Effector CD8-positive, alpha-beta T cell (primary cell): ENCODE measurements around the gene CPS1.

ENCODE experiments used
- DNase-seq: peaks from one replicate; lab custom pipeline; 2025; lab: John Stamatoyannopoulos, UW

The CPS1 gene

GRCh38 chr2:210681491-210681890 is 125.1 kb downstream of the CPS1 start:
- DNase-seq, result no peak

DNA sequence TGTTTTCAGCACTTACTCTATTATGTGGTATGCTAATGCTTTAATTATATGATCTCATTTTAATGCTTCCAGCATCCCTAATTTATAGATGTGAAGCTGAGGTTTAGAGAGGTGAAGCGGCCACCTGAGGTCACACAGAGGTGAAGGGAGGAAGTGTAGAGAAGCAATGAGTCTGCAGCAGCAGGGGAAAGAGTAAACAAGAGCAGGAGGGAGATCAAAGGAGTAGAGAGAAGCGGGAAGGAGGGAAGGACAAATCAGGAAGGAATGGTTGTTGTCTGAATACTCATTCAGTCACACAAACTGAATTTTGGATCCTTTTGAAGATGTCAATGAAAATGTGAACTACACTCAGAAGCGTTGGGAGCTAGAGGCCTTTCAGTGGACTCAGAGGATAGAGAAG is 130.0 kb downstream of the CPS1 start:
- DNase-seq, result no peak

- DNase-seq, result no peak
These were observed 131.5 kb downstream of the CPS1 start for GRCh38 chr2:210687786-210688470.

DNA sequence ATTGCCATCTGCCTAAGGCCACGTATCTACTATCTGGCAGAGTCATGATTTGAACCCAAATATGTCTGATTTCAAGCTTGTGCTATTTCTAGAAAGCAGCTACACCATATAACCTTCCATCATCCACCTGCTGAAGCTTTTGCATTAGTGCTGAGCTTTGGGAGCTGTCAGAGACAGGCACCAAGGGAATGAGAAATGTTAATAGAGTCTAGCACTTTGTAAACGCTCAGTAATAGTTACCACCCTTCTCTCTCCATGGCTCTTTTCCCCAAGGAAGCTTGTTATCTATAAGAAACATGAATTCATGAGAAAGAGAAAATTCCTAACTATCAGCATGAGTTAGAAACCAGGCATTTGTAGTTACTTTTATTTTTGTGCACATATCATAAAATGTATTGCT is 151.5 kb downstream of the CPS1 start:
- no peak for DNase-seq

GRCh38 chr2:210713122-210713521 is 156.7 kb downstream of the CPS1 start:
- no peak for DNase-seq

DNA sequence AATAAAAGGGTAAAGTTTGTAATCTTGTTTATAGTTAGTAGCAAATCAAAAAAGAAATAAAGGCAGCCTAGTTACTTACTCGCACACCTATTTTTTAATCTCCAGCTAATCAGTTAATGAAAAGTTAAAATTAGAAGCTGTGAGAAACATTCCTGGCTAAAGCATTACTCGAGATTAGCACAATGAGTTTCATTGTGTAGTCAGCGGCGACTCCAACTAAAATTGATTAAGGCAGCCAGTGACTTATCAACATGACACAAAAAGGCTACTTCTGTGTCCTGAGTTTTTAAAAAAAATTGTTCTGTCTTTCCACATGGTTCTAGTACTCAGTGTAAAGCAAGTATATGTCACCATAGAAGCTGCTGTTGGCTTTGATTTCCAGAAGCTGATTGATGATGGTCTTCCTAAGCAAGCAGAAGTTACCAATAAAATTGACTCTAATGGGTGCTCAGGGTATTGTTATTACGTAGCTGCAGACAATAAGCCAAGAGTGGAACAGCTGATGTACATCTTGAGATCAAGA is 159.2 kb downstream of the CPS1 start:
- no peak for DNase-seq

GRCh38 chr2:210718503-210718902 is 162.1 kb downstream of the CPS1 start:
- no peak for DNase-seq

DNA sequence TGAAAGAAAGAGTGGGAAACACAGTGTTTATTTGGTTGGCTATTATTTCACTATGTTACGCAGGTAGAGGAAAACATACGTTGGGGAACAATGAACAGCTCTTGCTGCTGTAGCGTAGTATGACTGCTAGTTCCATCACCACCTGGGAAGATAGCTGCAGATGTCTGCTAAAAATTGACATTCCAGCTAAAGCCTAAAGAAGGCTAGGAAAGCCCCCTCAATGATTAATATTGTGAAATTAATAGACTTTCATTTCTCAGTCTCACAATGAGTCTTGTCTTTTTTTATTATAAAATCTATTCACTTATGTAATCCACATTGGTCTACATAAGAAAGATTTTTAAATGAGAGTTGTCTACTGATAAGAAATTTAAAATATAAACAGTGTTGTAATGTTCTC is 165.7 kb downstream of the CPS1 start:
- DNase-seq, result no peak

DNA sequence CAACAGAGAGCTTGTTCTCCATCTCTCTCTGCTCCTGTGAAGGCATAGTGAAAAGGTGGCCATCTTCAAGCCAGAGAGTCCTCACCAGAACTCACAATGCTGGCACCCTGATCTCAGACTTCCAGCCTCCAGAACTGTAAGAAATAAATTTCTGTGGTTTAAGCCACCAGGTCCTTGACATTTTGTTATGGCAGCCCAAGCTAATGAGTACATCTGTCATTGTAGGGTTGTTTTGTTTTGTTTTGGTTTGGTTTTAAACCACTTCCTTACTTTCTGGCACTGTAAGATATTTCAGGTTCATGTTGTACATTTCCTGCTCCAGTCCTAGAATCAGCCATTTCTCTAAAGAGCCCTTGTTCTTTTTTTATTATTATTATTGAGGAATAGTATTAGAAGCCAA is 171.2 kb downstream of the CPS1 start:
- DNase-seq, result no peak
